Neural progenitor cell (in vitro differentiated cells): ENCODE measurements around the gene FTCD.

ENCODE experiments used
- CTCF ChIP-seq: fragments of 200-600 bp; sonication (generic); IDR thresholded peaks from 2 replicates; pipeline ENCODE4 v1.5.1; 2017; ENCODE audit warnings: antibody characterized with exemption, mild to moderate bottlenecking
- EZH2 ChIP-seq: fragments of 200-600 bp; sonication (generic); IDR thresholded peaks from 2 replicates; pipeline ENCODE4 v1.6.1; 2017; ENCODE audit warnings: antibody characterized with exemption, mild to moderate bottlenecking, moderate library complexity
- EZH2phosphoT487 ChIP-seq: fragments of 200-600 bp; sonication (generic); IDR thresholded peaks from 2 replicates; pipeline ENCODE4 v1.6.1; 2017; ENCODE audit warnings: antibody characterized with exemption

DNA sequence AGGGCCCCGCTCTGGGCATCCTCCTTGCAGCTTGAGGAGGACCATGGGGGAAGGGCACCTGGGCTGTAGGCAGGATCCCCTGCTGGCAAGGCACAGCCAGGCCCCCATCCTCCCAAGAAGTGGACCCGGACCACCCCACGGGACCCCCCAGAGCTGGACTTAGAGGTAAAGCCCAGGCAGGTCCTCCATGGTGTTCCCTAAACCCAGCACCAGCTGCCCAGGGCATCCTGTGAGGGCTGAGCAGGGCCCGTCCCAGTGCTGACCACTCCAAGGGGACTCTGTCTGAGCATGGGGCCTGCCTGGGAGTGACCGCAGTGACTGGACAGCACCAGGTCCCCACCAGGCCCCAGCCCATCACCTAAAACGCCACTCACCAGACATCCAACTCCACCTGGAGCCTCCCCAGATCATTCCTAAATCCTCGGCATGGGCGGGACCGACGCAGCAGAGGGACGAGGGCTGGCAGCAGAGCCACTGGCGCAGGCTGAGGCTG, 36.2 kb downstream of the FTCD start:
- TF ChIP-seq EZH2phosphoT487, result no peak
- TF ChIP-seq EZH2, result no peak
- no peak for TF ChIP-seq CTCF
